Peyer's patch (tissue), 4 donors: ENCODE data around the gene HDAC4. TPM values are rescaled to one million over a fixed set of nuclear protein-coding genes. Genes with fewer than 3 reads are reported as not detected.

ENCODE experiments used
- DNase-seq, 3 donors: peaks; one replicate each; pipeline ENCODE4 v3.0.0-alpha.2; 2017 to 2019
- H3K27ac ChIP-seq, 4 donors: fragments of 200-600 bp; sonication (generic); one replicate each; pipeline ENCODE4 v1.5.1; 2016 to 2019
- H3K27me3 ChIP-seq, 2 donors: fragments of 200-600 bp; sonication (generic); one replicate each; pipeline ENCODE4 v1.5.1; 2019
- H3K36me3 ChIP-seq, 3 donors: fragments of 200-600 bp; sonication (generic); one replicate each; pipeline ENCODE4 v1.5.1; 2016 to 2019
- H3K4me1 ChIP-seq, 4 donors: fragments of 200-600 bp; sonication (generic); one replicate each; pipeline ENCODE4 v1.5.1; 2016 to 2019
- H3K4me3 ChIP-seq, 4 donors: fragments of 200-600 bp; sonication (generic); 1 replicate in 3 of 4; 2 replicates in 1 of 4; pipeline ENCODE4 v1.5.1; 2016 to 2019; ENCODE audit warnings: mild to moderate bottlenecking in 1 of 4
- H3K9me3 ChIP-seq, 4 donors: fragments of 200-600 bp; sonication (generic); one replicate each; pipeline ENCODE4 v1.5.1; 2016 to 2019; ENCODE audit warnings: mild to moderate bottlenecking in 1 of 4
- POLR2A ChIP-seq, 2 donors: fragments of 450-650 bp; IDR thresholded peaks; one replicate each; pipeline ENCODE4 v1.5.1; 2017; ENCODE audit warnings: antibody characterized with exemption in 2 of 2, mild to moderate bottlenecking in 2 of 2, moderate library complexity in 2 of 2
- total RNA-seq, 4 donors: library from RNA; depleted of rRNA; stranded (reverse); fragments of >200 nt; gene quantifications; one replicate each; pipeline ENCODE4 v1.1.0, GENCODE V29; 2016
- TF ChIP-seq, protein P1 (sequence below), 6 experiments: fragments of 450-650 bp in 4 of 6; fragments of 200-600 bp in 2 of 6; sonication (generic) in 1 of 6; IDR thresholded peaks; one replicate each; pipeline ENCODE4 v1.5.1; 2017 to 2019; ENCODE audit warnings: antibody characterized with exemption in 6 of 6, mild to moderate bottlenecking in 3 of 6, moderate library complexity in 1 of 6

HDAC4 gene
- total RNA-seq, 4 donors from 2014 or later = 28.9 to 198 (median 102) TPM

DNA sequence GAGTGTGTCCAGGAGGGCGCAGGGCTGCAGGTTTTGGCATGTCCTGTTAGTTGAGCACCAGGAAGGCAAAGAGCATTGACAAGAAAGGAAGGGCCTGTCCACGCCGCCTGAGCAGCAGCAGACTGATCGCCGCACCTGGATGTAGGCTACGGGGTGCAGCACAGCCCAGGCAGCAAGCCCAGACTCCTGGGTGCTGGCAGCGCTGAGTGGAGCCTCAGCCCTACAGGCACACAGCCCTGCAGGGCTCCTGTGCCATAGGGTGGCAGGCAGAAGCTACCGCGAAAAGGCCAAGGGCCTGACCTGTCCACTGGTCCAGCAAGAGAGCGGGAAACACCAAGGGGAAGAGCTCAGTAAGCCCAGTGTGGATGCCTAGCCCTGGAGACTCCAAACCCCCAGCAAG, 198.0 kb downstream of the HDAC4 start:
- Histone ChIP-seq H3K36me3 (peaks cover 0 to 7% (median 0%) of the 10 kb centered on the region in 3 donors), H3K9me3 (no peaks in the 10 kb centered on the region), H3K27me3 (no peaks in the 10 kb centered on the region), H3K4me1 (peaks cover 0 to 22% (median 0%) of the 10 kb centered on the region in 4 donors), H3K27ac (no peak overlapping the region), H3K4me3 (no peak overlapping the region)
- TF ChIP-seq, protein P1, sequence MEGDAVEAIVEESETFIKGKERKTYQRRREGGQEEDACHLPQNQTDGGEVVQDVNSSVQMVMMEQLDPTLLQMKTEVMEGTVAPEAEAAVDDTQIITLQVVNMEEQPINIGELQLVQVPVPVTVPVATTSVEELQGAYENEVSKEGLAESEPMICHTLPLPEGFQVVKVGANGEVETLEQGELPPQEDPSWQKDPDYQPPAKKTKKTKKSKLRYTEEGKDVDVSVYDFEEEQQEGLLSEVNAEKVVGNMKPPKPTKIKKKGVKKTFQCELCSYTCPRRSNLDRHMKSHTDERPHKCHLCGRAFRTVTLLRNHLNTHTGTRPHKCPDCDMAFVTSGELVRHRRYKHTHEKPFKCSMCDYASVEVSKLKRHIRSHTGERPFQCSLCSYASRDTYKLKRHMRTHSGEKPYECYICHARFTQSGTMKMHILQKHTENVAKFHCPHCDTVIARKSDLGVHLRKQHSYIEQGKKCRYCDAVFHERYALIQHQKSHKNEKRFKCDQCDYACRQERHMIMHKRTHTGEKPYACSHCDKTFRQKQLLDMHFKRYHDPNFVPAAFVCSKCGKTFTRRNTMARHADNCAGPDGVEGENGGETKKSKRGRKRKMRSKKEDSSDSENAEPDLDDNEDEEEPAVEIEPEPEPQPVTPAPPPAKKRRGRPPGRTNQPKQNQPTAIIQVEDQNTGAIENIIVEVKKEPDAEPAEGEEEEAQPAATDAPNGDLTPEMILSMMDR (IDR thresholded peaks at IDR 0.05) = no peak
- no peak for TF ChIP-seq POLR2A (IDR thresholded peaks at IDR 0.05)
- peak in 2 of 3 donors; percentile 21 to 29 for DNase-seq

DNA sequence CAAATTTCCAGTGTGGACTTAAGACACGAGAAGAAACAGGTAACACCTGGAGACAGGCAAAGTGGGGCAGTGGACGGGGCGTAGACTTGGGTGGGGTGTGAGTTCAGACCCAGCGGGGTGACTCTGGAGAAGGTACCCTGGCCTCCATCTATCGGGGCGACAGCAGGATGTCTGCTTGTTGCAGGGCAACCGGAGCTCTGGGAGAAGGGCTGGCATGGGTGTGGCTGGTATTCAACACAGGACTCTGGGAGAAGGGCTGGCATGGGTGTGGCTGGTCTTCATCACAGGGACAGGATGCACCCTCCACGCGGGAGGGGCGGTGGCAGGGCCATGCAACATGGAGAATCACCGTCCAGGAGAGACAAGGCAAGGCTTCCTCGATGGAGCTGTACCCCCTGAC, 198.5 kb downstream of the HDAC4 start:
- Histone ChIP-seq H3K4me1 (peaks cover 0 to 22% (median 0%) of the 10 kb centered on the region in 4 donors), H3K27me3 (no peaks in the 10 kb centered on the region), H3K9me3 (no peaks in the 10 kb centered on the region), H3K4me3 (no peak overlapping the region), H3K27ac (no peak overlapping the region), H3K36me3 (peaks cover 0 to 7% (median 0%) of the 10 kb centered on the region in 3 donors)
- no peak for TF ChIP-seq POLR2A (IDR thresholded peaks at IDR 0.05)
- TF ChIP-seq, protein P1 (IDR thresholded peaks at IDR 0.05) = no peak
- peak in 2 of 3 donors; percentile 43 to 46 for DNase-seq

DNA sequence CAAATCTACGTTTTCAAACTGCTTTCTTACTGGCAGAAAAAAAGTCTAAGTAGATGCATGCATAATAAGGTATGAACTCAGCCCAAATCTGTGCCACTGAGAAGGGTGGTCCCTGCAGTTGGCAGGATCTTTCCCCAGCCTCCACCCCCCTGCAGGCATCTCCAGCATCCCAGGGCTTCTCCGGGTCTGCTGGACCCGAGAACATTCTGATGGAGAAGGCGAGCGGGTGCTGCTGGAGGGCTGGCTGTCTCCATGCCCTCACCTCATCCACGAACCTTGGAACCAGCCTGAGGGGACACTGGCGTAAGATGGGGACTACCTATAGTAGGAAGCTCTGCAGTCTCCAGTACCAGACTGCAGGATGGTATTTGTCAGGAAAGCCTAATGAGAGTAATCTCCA, 198.9 kb downstream of the HDAC4 start:
- no peaks in the 10 kb centered on the region for H3K9me3 ChIP-seq
- no peaks in the 10 kb centered on the region for H3K27me3 ChIP-seq
- H3K4me1 ChIP-seq = peaks cover 0 to 22% (median 0%) of the 10 kb centered on the region in 4 donors
- peak in 2 of 3 donors; percentile 25 to 29 for DNase-seq
- no peak overlapping the region for H3K27ac ChIP-seq
- TF ChIP-seq POLR2A (IDR thresholded peaks at IDR 0.05) = no peak
- no peak overlapping the region for H3K4me3 ChIP-seq
- H3K36me3 ChIP-seq = peaks cover 0 to 7% (median 0%) of the 10 kb centered on the region in 3 donors

DNA sequence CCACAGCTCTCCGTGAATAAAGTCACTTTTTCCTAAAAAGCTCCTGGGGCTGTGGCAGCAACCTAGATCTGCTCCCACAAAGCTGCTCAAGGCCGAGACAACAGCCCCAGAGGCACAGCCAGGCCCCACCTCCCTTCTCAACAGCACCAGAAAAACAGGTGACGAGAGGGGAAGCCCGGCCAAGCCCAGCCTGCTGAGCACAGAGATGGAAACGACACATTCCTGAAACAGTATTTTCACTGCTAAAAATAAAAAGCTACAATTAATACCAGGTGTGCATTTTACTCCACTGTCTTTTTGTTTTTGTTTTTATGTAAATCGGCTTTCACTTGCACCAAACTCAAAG, 199.3 kb downstream of the HDAC4 start:
- Histone ChIP-seq H3K27me3 (no peaks in the 10 kb centered on the region), H3K27ac (no peak overlapping the region), H3K4me3 (no peak overlapping the region), H3K9me3 (no peaks in the 10 kb centered on the region), H3K36me3 (peaks cover 0 to 8% (median 0%) of the 10 kb centered on the region in 3 donors), H3K4me1 (peaks cover 0 to 22% (median 0%) of the 10 kb centered on the region in 4 donors)
- TF ChIP-seq, protein P1 (IDR thresholded peaks at IDR 0.05) = no peak
- TF ChIP-seq POLR2A (IDR thresholded peaks at IDR 0.05) = no peak
- peak in 1 of 3 donors; percentile 44 for DNase-seq

DNA sequence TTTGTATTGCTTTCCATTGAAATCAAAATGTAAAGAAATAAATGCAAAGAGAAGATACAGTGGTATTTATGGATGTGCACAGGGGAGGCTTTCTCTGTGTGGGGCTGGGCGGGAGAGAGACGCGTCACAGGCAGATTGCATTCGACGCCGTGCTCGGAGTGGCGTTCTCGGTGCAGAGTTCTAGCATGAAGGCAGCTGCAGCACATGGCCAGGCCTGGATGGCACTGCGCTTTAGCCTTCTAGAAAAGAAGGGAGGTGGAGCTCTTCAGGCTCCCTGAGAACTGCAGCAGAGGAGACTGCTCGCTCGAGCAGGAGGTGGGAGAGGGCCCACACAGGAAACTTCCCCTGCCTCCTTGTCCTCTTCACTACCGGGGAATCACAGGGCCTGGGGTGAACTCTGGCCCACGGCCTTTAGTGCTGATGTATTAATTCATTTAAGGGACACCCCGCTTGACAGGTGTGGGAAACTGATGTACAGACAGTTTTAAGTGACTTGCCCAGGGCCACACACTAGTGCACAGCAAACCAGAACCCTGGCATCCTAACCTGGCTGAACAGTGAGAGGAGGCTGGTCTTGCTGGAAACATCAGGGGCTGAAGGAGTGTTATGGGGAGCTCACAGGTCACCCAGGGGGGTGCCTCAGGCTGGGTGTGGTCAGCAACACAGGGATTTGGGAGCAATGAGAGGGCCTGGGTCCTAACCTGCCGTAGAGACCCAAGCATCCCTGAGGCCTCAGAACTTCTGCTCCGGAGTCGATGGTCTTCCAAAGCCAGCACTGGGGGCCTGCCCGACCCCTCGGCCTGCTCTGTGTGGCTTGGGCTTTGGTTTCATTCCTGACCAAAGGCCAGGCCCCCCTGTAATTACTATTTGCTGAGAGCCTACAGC, 199.9 kb downstream of the HDAC4 start:
- peaks cover 0 to 22% (median 0%) of the 10 kb centered on the region in 4 donors for H3K4me1 ChIP-seq
- no peak overlapping the region for H3K27ac ChIP-seq
- H3K36me3 ChIP-seq = peaks cover 0 to 12% (median 0%) of the 10 kb centered on the region in 3 donors
- no peaks in the 10 kb centered on the region for H3K27me3 ChIP-seq
- TF ChIP-seq, protein P1 (IDR thresholded peaks at IDR 0.05) = no peak
- no peak for TF ChIP-seq POLR2A (IDR thresholded peaks at IDR 0.05)
- no peak for DNase-seq
- H3K9me3 ChIP-seq = no peaks in the 10 kb centered on the region
- H3K4me3 ChIP-seq = no peak overlapping the region
